SH-SY5Y (cell line): ENCODE measurements around the gene LYPD5.

Experiments used
- GATA2 ChIP-seq: IDR thresholded peaks from 2 replicates; pipeline ENCODE4 v1.6.1; 2011; ENCODE audit warnings: mild to moderate bottlenecking, low read depth, low read length
- GATA3 ChIP-seq: IDR thresholded peaks from 2 replicates; pipeline ENCODE4 v1.6.1; 2011; ENCODE audit warnings: low read depth, mild to moderate bottlenecking, low read length, moderate library complexity

DNA sequence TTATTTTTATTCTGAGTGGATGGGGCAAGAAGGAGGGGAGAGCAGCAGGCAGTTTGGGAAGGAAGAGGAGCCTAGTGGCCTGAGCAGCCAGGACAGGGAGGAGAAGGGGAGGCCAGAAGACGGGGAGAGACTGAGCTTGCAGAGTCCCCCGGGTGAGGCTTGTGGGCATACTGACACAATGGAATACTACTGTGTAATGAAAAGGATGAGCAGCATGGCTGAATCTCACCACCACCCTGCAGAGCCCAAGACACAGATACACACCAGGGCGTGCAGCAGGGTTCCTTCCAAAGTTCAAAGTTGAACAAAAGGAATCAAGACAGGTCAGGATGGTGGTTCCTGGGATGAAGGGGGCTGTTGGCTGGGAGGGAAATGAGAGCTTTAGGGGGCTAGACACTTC, 39.4 kb downstream of the LYPD5 start:
- TF ChIP-seq GATA2 (no peak), GATA3 (no peak)
